ENCODE results near the gene BEST4.
A peak's percentile ranks its signal among the peaks of the same experiment; 100 is the strongest.
"Not testable (repeated sequence)": the region's sequence is repeated elsewhere in the genome, so short reads cannot be mapped to it uniquely, and the experiment has no call there.

Gene BEST4

GRCh38 chr1:44788120-44788860 lies at the start of gene BEST4:
Gene BEST4, minus strand, starts transcription at chr1:44788170. Its CDS starts 465 bp downstream, at chr1:44787705.
- no peak for FAIRE-seq
- DNase-seq (ENCODE audit: low spot score): no peak

GRCh38 chr1:44835738-44836675 lies 48.0 kb upstream of the BEST4 start:
- FAIRE-seq (no peak), DNase-seq (ENCODE audit: low spot score) (peak; percentile 61)

DNA sequence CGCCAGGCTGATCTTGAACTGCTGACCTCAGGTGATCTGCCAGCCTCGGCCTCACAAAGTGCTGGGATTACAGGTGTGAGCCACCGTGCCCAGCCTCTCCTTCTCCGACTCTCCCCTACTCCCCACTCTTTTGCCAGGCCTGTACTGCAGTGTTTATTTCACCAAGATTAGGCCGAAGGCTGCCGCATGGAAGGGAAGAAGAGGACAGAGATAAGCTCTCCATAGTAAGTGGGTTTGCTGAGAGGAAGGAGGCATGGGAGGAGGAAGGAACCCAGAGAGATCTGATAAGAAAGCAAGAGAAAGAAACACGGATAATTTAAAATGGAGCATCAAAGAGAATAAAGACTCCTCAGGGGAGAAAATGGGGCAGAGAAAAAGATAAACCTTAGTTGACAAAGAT lies 46.4 kb upstream of the BEST4 start:
- DNase-seq (ENCODE audit: low spot score) (no peak), FAIRE-seq (no peak)

- DNase-seq (ENCODE audit: low spot score): no peak
- no peak for FAIRE-seq
Measured at GRCh38 chr1:44832056-44832705, 44.2 kb upstream of the BEST4 start.

GRCh38 chr1:44831516-44831915 lies 43.5 kb upstream of the BEST4 start:
- DNase-seq (ENCODE audit: low spot score): no peak
- FAIRE-seq: no peak

GRCh38 chr1:44830900-44831304 lies 42.9 kb upstream of the BEST4 start:
- no peak for FAIRE-seq
- DNase-seq (ENCODE audit: low spot score): no peak

DNA sequence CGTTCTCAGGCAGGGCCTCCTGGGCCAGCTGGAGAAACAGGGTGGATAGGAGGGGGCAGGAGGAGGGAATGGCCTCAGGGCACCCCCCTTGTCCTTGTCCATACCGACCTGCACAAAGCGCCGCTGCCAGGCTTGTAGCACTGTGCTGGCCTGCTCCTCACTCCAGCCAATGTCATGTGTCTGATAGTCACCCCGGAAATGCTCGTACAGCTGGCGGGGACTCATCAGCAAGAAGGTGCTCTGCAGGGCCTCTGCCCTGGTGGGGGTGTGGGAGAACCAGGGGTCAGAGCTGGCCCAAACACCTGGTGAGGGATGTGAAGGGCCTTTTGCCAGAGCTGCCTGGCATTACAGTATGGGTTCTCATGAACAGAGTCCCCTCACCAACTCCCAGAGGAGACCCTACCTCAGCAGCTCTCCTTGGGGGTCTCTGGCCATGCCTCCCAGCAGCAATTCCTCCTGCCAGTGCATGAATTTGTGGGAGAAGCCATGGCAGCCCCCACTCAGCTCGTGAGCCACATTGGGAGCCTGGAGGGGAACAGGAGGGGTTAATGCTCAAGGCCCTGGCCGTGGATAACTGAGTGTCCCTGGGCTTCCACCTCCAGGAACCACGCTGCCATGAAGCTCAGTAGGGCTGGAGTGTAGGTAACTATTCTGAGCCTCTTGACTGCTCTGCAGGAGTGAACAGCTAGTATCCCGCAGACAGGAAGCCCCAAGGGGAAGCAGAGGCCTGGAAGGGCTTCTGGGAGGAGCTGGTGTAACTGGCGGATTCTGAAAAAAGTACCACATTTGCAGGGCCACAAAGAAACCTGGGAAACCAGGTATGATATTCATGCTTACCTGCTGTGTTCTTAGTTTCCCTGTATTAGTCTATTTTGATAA lies 41.8 kb upstream of the BEST4 start:
- FAIRE-seq (no peak), DNase-seq (ENCODE audit: low spot score) (no peak)

- FAIRE-seq: no peak
- no peak for DNase-seq (ENCODE audit: low spot score)
Measured at GRCh38 chr1:44828841-44829440, 41.0 kb upstream of the BEST4 start.

DNA sequence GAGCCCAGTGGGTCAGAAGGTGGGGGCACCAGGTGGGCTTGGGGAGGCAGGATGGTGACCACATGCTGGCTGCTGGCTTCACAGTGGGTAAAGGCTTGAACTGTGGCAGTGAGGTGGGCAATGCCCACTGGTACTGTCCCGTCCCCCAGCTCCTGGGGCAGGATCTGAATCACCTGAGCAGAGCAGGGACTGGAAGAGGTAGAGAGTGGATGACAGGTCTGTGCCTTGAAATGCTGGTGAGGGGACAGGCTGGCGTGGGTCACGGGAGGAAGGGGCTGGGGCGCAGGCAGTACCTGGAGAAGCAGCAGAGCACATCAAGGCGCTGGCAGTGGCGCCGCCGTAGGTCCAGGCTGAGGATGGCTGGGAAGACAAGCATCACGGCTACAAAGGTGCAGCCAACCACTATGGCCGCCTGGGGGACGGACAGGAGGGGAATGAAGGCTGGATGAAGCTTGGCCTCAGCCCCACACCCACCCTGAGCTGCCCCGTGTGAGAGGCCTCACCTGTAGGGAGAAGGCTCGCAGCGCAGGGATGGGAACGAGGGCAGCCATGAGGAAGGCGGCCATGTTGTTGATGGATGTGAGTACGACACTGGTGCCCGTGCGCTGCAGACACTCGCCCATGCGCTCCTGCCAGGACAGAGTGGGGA lies 40.2 kb upstream of the BEST4 start:
- no peak for DNase-seq (ENCODE audit: low spot score)
- FAIRE-seq: no peak

DNA sequence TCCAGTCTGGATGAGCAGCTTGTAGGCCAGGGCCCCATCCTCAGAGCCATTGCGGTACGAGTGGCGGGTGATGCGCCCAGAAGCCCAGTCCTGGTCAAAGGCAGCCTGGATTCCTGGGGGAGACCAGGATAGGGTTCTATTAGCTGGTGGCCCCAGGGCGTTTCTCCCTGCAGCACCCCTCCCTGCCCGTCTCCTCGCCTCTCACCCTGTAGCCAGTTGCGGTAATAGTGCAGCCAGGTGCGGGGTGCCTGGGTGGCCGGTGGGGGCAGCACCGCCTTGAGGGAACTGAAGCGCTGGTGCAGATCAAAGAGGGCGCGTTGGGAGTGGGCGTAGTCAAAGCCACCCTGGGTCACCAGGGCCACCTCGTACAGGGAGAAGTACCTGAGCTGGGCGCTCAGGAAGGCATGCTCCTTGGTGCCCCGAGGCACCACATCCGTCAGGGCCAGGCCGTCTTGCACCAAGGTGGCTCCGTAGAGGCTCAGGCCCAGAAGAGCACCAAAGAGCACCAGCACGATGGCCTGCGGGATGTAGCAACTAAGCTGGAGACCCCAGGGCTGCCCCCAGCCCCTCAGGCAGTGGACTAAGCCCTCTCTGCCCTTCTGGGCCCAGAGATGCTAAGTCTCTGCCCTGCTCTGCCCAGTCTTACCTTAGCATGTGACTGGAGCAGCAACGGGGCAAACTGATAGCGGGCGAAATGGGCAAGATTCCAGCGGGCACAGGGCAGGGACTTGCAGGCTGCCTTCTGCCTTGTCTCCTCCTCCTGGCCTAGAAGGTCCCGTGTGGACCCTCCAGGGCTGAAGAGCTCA lies 39.4 kb upstream of the BEST4 start:
- DNase-seq (ENCODE audit: low spot score) (no peak), FAIRE-seq (no peak)

- FAIRE-seq (no peak), DNase-seq (ENCODE audit: low spot score) (no peak)
Measured at GRCh38 chr1:44826375-44827196, 38.6 kb upstream of the BEST4 start.

DNA sequence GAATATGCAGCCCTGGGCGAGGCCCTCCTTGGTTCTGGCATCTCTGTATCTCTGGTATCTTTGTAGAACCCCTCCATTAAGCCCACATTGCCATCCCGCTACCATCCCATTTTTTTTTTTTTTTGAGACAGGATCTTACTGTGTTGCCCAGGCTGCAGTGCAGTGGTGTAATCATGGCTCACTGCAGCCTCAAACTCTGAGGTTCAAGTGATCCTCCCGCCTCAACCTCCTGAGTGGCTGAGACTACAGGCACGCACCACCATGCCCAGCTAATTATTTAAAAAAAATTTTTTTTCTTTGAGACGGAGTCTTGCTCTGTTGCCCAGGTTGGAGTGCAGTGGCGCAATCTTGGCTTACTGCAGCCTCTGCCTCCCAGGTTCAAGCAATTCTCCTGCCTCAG lies 36.4 kb upstream of the BEST4 start:
- DNase-seq (ENCODE audit: low spot score); FAIRE-seq: not testable (repeated sequence)

GRCh38 chr1:44822981-44823451 lies 35.0 kb upstream of the BEST4 start:
- DNase-seq (ENCODE audit: low spot score) (no peak), FAIRE-seq (no peak)

DNA sequence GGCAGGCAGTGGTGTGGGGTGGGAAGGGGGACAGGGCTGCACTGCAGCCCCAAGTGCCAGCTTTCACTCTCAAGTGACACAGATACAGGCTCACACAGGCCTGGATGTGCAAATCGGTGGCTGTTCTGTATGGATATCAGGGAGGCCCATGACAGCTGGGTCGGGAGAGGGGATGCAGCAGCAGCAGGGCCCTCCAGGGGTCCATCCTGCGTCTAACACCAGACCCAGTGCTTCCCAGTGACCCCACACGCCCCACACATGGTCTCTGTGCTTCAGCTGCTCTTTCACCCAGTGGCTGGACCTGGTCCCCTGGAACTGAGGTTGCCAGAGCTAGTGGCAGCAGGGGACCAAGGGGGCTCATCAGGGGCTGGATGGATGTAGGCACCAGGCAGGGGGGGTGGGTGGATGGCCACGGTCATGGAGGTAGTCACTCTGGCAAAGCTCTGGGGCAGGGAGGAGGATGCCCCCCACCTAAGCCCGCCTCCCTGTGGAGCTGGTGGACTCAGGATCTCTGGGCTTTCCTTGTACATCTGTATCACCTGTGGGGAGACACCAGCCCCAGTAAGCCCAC lies 34.2 kb upstream of the BEST4 start:
- no peak for FAIRE-seq
- DNase-seq (ENCODE audit: low spot score): no peak

GRCh38 chr1:44821240-44821715 lies 33.3 kb upstream of the BEST4 start:
- no peak for DNase-seq (ENCODE audit: low spot score)
- FAIRE-seq: no peak

GRCh38 chr1:44820328-44821239 lies 32.6 kb upstream of the BEST4 start:
- DNase-seq (ENCODE audit: low spot score): no peak
- no peak for FAIRE-seq
